SK-N-MC (cell line): ENCODE data around the gene ANKRD31.
"Not testable (repeated sequence)": the region's sequence is repeated elsewhere in the genome, so short reads cannot be mapped to it uniquely, and the experiment has no call there.

Experiments
- DNase-seq: peaks from one replicate; pipeline ENCODE4 v3.0.0-alpha.2; 2011; ENCODE audit warnings: low read depth, low spot score
- H3K27ac ChIP-seq: fragments of 200-600 bp; sonication (generic); 2 replicates; pipeline ENCODE4 v1.5.1; 2016; ENCODE audit warnings: mixed run types
- H3K36me3 ChIP-seq: fragments of 200-600 bp; sonication (generic); 2 replicates; pipeline ENCODE4 v1.6.1; 2017; ENCODE audit warnings: antibody characterized with exemption, low read length, mixed read lengths; ENCODE audit not compliant: insufficient read depth
- H3K4me3 ChIP-seq: fragments of 200-600 bp; sonication (generic); 2 replicates; pipeline ENCODE4 v1.5.1; 2016
- H3K9ac ChIP-seq: fragments of 200-600 bp; sonication (generic); 2 replicates; pipeline ENCODE4 v1.8.0; 2017; ENCODE audit warnings: mixed run types, mixed read lengths; ENCODE audit not compliant: insufficient read length
- H3K9me3 ChIP-seq: fragments of 200-600 bp; sonication (generic); 2 replicates; pipeline ENCODE4 v1.6.1; 2017; ENCODE audit warnings: low read depth, mild to moderate bottlenecking, antibody characterized with exemption, low read length, moderate library complexity, mixed read lengths
- EZH2 ChIP-seq: fragments of 200-600 bp; sonication (generic); IDR thresholded peaks from one replicate; pipeline ENCODE4 v1.6.1; 2017; ENCODE audit warnings: antibody characterized with exemption
- FOXP2 ChIP-seq: optimal IDR thresholded peaks from 2 replicates; pipeline ENCODE3; 2011; ENCODE audit warnings: mild to moderate bottlenecking, moderate library complexity; ENCODE audit not compliant: insufficient read depth; ENCODE audit errors: extremely low read length, control extremely low read depth
- POLR2AphosphoS5 ChIP-seq: IDR thresholded peaks from 2 replicates; pipeline ENCODE4 v1.6.1; 2012; ENCODE audit warnings: mild to moderate bottlenecking, low read depth, low read length, borderline replicate concordance

The ANKRD31 gene

GRCh38 chr5:75274486-75274885 lies 37.8 kb upstream of the ANKRD31 start:
- no peak for DNase-seq
- no peaks in the 10 kb centered on the region for H3K9me3 ChIP-seq
- H3K9ac ChIP-seq, result no peak overlapping the region
- H3K27ac ChIP-seq, result no peak overlapping the region
- no peak overlapping the region for H3K4me3 ChIP-seq
- TF ChIP-seq POLR2AphosphoS5 (no peak), EZH2 (no peak), FOXP2 (no peak)
- no peaks in the 10 kb centered on the region for H3K36me3 ChIP-seq

DNA sequence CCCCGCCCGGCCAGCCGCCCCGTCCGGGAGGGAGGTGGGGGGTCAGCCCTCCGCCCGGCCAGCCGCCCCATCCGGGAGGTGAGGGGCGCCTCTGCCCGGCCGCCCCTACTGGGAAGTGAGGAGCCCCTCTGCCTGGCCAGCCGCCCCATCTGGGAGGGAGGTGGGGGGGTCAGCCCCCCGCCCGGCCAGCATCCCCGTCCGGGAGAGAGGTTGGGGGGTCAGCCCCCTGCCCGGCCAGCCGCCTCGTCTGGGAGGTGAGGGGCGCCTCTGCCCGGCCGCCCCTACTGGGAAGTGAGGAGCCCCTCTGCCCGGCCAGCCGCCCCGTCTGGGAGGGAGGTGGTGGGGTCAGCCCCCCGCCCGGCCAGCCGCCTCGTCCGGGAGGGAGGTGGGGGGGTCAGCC lies 33.9 kb upstream of the ANKRD31 start:
- H3K9ac ChIP-seq, DNase-seq, H3K27ac ChIP-seq, H3K4me3 ChIP-seq, H3K9me3 ChIP-seq, H3K36me3 ChIP-seq: not testable (repeated sequence)

GRCh38 chr5:75265731-75266130 lies 29.1 kb upstream of the ANKRD31 start:
- TF ChIP-seq EZH2 (no peak), FOXP2 (no peak), POLR2AphosphoS5 (no peak)
- peak; percentile 77 for DNase-seq
- no peaks in the 10 kb centered on the region for H3K36me3 ChIP-seq
- no peaks in the 10 kb centered on the region for H3K9me3 ChIP-seq
- no peak overlapping the region for H3K9ac ChIP-seq
- H3K4me3 ChIP-seq, result no peak overlapping the region
- no peak overlapping the region for H3K27ac ChIP-seq

DNA sequence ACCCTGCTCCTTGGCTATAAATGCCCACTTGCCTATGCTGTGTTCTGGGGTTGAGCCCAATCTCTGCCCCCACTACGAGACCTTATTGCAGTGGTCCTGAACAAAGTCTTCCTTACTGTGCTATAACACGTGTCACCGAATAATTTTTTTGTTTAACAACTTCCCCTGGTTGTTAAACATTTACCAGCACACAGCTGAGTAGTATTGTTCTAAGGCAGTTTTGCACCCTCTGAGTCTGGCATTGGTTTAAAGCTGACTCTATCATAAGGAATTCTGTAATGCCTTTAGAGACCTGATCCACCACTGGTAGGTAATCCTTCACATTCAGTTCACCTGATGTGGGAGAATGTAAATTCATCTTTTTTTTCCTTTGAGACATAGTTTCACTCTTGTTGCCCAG lies 25.6 kb upstream of the ANKRD31 start:
- Histone ChIP-seq H3K4me3 (no peak overlapping the region), H3K36me3 (no peaks in the 10 kb centered on the region), H3K9ac (no peak overlapping the region), H3K27ac (no peak overlapping the region), H3K9me3 (no peaks in the 10 kb centered on the region)
- DNase-seq, result no peak
- TF ChIP-seq EZH2, result no peak
- TF ChIP-seq FOXP2, result no peak
- no peak for TF ChIP-seq POLR2AphosphoS5

DNA sequence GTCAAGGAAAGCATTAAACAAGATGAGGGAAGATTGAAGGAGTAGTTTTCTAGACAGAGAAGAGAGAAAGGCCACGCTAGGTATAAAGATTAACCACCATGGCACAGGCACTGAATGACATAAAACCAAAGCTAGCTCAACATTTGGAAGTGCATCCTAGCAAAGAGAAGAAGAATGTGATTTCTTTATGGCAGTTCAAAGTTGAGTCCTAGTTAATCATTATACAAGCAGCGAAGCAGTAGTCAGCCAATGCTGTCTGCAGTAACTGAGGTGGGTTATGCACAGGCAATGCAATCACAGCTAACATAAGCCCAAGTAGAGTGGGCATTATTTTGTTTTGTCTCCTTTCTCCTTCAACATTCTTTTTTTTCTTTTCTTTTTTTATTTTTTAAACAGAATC lies 24.0 kb upstream of the ANKRD31 start:
- no peaks in the 10 kb centered on the region for H3K9me3 ChIP-seq
- DNase-seq, result no peak
- TF ChIP-seq EZH2, result no peak
- TF ChIP-seq FOXP2, result no peak
- no peak for TF ChIP-seq POLR2AphosphoS5
- no peaks in the 10 kb centered on the region for H3K36me3 ChIP-seq
- H3K4me3 ChIP-seq, result no peak overlapping the region
- H3K9ac ChIP-seq, result no peak overlapping the region
- H3K27ac ChIP-seq, result no peak overlapping the region

DNA sequence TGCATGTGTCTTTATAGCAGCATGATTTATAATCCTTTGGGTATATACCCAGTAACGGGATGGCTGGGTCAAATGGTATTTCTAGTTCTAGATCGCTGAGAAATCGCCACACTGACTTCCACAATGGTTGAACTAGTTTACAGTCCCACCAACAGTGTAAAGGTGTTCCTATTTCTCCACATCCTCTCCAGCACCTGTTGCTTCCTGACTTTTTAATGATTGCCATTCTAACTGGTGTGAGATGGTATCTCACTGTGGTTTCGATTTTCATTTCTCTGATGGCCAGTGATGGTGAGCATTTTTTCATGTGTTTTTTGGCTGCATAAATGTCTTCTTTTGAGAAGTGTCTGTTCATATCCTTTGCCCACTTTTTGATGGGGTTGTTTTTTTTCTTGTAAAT lies 13.8 kb upstream of the ANKRD31 start:
- H3K36me3 ChIP-seq, H3K27ac ChIP-seq, DNase-seq, H3K9me3 ChIP-seq, H3K4me3 ChIP-seq, H3K9ac ChIP-seq: not testable (repeated sequence)

DNA sequence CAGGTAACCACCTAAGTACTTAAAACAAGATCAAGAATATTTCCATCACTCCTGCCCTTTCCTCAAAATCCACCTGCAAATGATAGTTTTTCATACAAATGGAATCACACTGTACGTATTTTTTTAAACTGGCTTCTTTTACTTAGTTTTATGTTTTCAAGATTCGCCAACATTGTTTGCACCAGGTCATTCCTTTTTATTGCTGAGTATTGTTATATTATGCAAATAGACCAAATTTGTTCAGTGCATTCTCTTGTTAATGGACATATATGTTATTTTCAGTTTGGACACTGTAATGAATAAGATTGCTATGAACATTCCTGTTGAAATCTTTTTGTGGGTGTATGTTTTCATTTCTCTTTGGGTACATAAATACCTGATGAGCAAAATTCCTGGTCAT lies 8.3 kb upstream of the ANKRD31 start:
- Histone ChIP-seq H3K9ac (no peak overlapping the region), H3K9me3 (no peaks in the 10 kb centered on the region), H3K36me3 (no peaks in the 10 kb centered on the region), H3K4me3 (no peak overlapping the region), H3K27ac (no peak overlapping the region)
- no peak for DNase-seq
- TF ChIP-seq FOXP2, result no peak
- TF ChIP-seq POLR2AphosphoS5, result no peak
- TF ChIP-seq EZH2, result no peak

- TF ChIP-seq FOXP2, result no peak
- H3K36me3 ChIP-seq, result no peaks in the 10 kb centered on the region
Measured at GRCh38 chr5:75243510-75243909, 6.8 kb upstream of the ANKRD31 start.

GRCh38 chr5:75243100-75243499 lies 6.4 kb upstream of the ANKRD31 start:
- Histone ChIP-seq H3K4me3 (no peak overlapping the region), H3K9me3 (no peaks in the 10 kb centered on the region), H3K9ac (no peak overlapping the region), H3K27ac (no peak overlapping the region), H3K36me3 (no peaks in the 10 kb centered on the region)
- DNase-seq, result no peak
- TF ChIP-seq EZH2 (no peak), FOXP2 (no peak), POLR2AphosphoS5 (no peak)

More at GRCh38 chr5:75243510-75243909, 6.8 kb upstream of the ANKRD31 start:
- Histone ChIP-seq H3K4me3 (no peak overlapping the region), H3K9me3 (no peaks in the 10 kb centered on the region), H3K9ac (no peak overlapping the region), H3K27ac (no peak overlapping the region)
- DNase-seq, result no peak

DNA sequence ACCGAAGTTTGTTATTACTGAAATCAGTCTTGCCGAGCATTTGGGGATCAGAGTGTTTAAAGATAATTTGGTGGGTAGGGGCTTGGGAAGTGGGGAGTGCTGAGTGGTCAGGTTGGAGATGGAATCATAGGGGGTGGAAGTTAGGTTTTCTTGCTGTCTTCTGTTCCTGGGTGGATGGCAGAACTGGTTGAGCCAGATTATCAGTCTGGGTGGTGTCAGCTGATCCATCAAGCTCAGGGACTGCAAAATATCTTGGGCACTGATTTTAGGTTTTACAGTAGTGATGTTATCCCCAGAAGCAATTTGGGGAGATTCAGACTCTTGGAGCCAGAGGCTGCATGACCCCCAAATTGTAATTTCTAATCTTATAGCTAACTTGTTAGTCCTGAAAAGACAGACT lies 5.4 kb upstream of the ANKRD31 start:
- TF ChIP-seq POLR2AphosphoS5, result no peak
- no peak for TF ChIP-seq FOXP2
- no peak overlapping the region for H3K27ac ChIP-seq
- H3K9me3 ChIP-seq, result no peaks in the 10 kb centered on the region
- H3K36me3 ChIP-seq, result no peaks in the 10 kb centered on the region
- no peak overlapping the region for H3K9ac ChIP-seq
- H3K4me3 ChIP-seq, result no peak overlapping the region
- no peak for DNase-seq
